GM21717 (cell line): ENCODE data around the gene THOC1.

Source experiments
- ATAC-seq: cut with Tn5 transposase; IDR thresholded peaks from one replicate; pipeline ENCODE4 v1.9.1; 2021; ENCODE audit warnings: mild to moderate bottlenecking, moderate library complexity; ENCODE audit not compliant: unreplicated experiment

The THOC1 gene

GRCh38 chr18:220708-221107 lies 47.1 kb downstream of the THOC1 start:
- no peak for ATAC-seq

- no peak for ATAC-seq
Observed at GRCh38 chr18:217532-218336, 50.1 kb downstream of the THOC1 start.

DNA sequence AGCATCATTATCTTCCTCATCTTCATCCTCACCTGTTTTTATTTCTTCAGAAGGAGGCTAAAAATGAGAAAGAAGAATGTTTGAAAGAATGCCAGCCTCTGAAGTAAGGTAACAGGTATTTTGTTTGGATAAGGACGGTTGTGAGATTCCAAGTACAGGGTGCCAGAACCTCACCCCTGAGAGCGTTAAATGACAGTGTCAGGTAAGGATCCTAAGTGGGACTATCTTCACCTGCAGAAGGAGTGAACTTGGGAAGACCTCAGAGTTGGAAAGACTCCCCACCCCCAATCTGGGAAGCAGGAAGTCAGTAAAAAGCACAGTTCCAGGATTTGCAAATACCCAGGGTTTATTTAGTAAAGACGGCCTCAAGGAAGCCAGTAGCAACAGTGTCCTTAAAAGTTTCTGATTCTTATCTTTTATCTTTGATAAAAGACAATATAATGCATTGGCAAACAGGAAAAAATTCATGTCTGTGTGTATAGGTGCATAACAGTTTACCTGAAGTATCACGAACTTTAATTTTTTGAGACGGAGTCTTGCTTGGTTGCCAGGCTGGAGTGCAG lies 52.3 kb downstream of the THOC1 start:
- ATAC-seq = no peak

- ATAC-seq = no peak
Observed at GRCh38 chr18:213966-214365, 53.9 kb downstream of the THOC1 start.

- no peak for ATAC-seq
Observed at GRCh38 chr18:213505-213904, 54.3 kb downstream of the THOC1 start.

DNA sequence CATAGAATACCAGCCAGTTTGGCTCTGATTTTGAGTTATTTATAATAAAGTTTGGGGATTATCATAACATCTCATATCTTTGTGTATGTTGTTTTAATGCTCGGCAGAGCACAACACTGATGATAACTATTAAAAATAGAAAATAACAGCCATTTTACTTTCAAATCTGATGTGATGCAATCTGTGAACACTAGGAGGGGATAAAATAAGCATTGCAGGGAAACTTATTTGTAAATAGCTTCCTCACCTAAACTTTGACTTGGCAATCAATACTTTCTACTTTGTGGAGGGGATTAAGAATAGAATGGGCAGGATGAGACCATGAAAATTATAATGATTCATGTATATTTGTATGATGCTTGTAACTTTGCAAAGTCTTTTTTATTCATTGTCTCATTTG lies 55.1 kb downstream of the THOC1 start:
- ATAC-seq = no peak

DNA sequence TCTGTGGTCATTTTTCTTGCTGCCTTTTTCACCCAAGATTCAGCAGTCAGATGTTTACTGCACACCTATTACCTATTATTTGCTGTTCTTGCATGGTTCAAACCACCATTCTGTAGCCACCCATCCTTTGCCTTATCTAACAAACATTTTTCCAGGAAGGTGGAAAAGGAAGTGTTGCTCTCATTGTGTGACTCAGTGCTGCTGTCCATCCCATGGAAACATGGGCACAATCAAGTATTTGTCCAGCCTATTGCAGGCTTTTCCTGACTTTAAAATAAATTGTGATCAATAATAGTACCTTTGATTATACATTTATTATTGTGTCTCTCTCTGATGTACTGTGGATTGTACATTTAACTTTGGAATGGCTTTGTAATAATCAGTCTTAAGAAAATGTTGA lies 56.3 kb downstream of the THOC1 start:
- ATAC-seq = no peak

DNA sequence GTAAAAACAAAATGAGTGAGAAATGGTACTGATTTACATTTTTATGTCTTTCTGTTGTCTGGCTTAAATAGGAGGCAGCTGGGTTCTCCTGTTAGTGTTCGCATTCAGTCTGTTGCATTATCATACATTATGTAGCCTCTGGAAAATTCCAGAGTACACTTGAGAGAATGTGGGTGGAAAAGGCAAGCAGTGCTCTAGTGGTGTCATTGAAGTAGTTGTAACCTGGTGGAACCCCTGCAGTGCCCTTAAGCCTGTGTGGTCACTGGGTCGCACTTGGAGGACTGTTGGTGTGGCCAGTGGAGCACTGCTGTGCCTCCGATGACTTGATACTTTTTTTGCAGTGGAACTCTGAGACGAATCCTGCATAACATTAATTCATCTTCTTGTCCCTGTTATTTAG lies 57.1 kb downstream of the THOC1 start:
- ATAC-seq = no peak

- no peak for ATAC-seq
Observed at GRCh38 chr18:210075-210474, 57.8 kb downstream of the THOC1 start.

GRCh38 chr18:199768-200167 lies 68.1 kb downstream of the THOC1 start:
- no peak for ATAC-seq

DNA sequence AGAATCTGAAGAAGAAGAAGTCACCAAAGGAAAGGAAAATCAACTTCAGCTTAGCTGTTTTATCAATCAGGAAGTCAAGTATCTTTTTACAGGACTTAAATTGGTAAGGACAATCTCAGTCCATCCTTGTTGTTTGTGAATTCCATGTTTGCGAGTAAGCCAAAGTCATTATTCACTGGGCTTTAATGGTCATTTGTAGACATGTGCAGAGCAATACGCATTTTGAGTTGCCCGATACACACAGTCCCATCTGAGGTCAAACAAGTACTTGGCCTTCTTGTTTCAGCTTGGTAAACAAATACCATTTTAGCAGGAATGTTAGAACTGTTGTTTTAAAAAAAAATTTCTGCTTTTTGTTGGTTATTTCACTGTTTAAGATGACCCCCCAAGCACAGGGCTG lies 68.6 kb downstream of the THOC1 start:
- no peak for ATAC-seq

- ATAC-seq = no peak
Observed at GRCh38 chr18:195651-196050, 72.2 kb downstream of the THOC1 start.

GRCh38 chr18:192801-193200 lies 75.0 kb downstream of the THOC1 start:
- ATAC-seq = no peak

DNA sequence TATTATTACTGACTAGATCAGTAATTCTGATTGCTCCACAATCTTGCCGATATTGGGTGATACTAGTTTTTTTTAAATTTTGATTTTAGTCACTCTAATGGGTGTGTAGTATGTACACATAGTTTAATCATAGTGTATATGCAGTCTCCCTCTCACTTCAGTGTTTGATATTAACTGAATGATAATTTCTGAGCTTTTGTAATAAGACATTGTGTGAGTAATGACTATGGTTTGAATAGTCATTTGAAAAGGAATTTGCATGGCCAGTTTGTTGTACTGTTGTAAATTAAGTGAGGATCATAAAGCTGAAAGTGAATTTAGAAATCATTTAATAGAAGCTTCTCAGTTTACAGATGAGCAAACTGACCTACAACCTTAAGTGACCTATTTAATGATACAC lies 76.1 kb downstream of the THOC1 start:
- ATAC-seq = no peak

DNA sequence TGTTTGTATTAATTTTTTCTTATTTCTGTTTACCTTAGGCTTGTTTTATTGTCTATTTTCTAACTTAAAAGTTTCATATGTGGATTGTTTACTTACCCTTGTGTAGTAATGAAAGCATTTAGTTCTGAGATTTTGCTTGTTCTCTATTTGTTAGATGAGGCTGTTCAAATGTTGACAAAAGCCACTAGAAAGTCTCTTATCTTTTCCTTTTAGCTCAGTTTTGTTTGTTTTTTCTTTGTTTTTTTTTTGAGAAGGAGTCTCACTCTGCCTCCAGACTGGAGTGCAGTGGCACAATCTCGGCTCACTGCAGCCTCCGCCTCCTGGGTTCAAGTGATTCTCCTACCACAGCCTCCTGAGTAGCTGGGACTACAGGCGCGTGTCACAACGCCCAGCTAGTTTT lies 78.6 kb downstream of the THOC1 start:
- ATAC-seq = no peak

- no peak for ATAC-seq
Observed at GRCh38 chr18:183769-184168, 84.1 kb downstream of the THOC1 start.

DNA sequence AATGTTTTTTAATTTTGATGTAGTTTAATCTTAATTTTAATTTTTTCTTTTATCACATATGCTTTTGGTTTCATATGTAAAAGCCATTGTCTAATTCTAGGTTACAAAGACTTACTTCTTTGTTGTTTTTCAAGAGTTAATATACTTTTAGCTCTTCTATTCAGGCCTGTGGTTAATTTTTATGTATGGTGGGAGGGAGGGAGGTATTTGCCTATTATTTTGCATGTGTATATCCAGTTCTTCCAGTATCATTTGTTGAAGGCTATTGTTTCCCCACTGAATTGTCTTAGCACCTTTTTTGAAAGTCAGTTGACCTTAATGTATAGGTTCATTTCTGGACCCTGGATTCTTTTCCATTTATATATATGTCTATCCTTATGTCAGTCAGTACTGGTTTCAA lies 86.1 kb downstream of the THOC1 start:
- no peak for ATAC-seq

DNA sequence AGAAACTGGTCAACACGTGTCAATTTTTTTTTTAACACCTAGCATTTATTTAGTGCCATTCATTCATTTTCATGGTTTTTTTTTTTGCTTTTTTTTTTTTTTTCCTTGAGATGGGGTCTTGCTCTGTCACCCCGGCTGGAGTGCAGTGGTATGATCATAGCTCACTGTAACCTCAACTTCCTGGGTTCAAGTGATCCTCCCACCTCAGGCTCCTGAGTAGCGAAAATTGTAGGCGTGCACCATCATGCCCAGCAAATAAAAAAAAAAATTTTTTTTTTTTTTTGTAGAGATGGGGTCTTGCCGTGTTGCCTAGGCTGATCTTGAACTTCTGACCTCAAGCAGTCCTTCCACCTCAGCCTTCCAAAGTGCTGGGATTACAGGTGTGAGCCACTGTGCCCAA lies 88.3 kb downstream of the THOC1 start:
- ATAC-seq = no peak

DNA sequence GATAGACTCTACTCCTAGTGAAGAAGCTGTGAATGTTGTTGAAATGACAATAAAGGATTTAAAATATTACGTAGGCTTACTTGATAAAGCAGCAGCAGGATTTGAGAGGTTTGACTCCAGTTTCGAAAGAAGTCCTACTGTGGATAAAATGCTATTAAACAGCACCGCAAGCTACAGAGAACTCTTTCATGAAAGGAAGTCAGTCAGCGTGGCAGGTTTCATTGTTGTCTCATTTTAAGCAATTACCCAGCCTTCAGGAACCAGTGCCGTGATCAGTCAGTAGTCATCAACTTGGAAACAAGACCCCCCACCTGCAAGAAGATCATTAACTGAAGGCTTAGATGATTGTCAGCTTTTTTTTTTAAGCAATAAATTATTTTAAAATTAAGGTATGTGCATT lies 95.5 kb downstream of the THOC1 start:
- no peak for ATAC-seq
